Measurements from ENCODE around the gene DAB1.
A peak's percentile ranks its signal among the peaks of the same experiment; 100 is the strongest.

The DAB1 gene

GRCh38 chr1:57012315-57012714 is 411.5 kb downstream of the DAB1 start:
- DNase-seq, result no peak

- DNase-seq, result no peak
These were observed 413.3 kb downstream of the DAB1 start for GRCh38 chr1:57010511-57010910.

GRCh38 chr1:57007948-57008347 is 415.9 kb downstream of the DAB1 start:
- no peak for DNase-seq

GRCh38 chr1:57007472-57007871 is 416.4 kb downstream of the DAB1 start:
- no peak for DNase-seq

DNA sequence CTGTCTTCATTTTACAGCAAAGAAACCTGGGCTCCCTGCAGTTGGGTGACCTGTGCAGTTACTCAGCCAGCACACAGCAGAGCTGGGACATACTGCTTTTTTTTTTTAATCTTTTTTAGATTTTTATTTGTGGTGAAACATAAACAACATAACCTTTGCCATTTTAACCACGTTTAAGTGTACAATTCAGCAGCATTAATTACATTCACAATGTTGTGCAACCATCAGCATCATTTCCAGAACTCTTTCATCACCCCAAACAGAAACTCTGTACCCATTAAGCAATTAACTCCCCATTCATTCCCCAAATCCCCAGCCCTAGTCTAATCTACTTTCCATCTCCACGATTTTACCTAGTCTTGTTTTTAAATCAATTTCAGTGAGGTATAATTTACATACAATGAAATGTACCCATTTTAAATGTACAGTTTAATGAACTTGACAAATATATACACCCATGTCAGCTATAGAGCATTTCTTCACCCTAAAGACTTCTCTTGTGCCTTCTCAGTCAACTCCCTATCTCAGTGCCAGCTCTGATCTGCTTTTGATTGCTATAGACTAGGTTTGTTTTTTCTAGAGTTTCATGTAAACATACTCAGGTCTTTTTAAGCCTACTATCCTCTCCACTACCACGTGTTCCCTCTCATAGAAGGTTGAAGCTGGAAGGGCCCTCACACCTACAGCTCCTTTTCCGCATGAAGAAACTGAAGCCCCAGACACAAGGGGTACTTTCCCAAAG is 420.3 kb downstream of the DAB1 start:
- DNase-seq, result no peak

DNA sequence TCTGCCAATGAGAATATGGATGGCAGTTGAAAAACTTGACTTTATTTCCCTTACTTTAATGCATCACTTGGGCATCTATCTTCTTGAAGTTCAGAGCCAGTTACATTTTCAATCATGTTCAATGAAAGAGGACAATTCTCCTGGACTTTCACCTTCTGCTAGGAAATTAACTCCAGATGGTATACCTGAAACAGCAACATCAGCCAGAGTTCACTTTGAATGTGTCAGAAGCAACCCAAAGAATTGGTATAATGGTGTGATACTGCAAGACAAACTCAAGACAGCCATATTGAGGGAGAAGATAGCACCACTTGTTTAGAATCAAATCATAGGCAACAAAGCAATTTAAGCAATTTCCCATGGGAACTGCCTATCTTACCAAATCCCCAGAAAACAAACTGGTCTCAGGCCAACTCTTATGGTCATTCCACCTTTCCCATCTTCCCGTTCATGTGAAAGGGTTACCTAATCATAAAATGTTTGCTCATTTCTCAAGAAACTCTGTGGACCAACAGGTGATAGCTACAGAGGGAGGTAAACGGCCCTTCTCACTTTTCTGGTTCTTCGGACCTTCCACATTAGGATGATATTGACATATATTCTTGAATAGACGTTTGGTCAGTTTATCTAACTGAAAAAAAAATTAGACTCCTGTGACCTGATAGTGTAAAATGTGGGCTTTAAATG is 428.3 kb downstream of the DAB1 start:
- no peak for DNase-seq

GRCh38 chr1:56993475-56993874 is 430.4 kb downstream of the DAB1 start:
- no peak for DNase-seq

GRCh38 chr1:56992318-56993125 is 431.3 kb downstream of the DAB1 start:
- DNase-seq, result no peak

GRCh38 chr1:56991576-56991975 is 432.3 kb downstream of the DAB1 start:
- no peak for DNase-seq

GRCh38 chr1:56986397-56986796 is 437.5 kb downstream of the DAB1 start:
- DNase-seq, result no peak

GRCh38 chr1:56985857-56986256 is 438.0 kb downstream of the DAB1 start:
- DNase-seq, result no peak

GRCh38 chr1:56983484-56983883 is 440.4 kb downstream of the DAB1 start:
- no peak for DNase-seq

- DNase-seq, result no peak
These were observed 443.7 kb downstream of the DAB1 start for GRCh38 chr1:56979986-56980755.

DNA sequence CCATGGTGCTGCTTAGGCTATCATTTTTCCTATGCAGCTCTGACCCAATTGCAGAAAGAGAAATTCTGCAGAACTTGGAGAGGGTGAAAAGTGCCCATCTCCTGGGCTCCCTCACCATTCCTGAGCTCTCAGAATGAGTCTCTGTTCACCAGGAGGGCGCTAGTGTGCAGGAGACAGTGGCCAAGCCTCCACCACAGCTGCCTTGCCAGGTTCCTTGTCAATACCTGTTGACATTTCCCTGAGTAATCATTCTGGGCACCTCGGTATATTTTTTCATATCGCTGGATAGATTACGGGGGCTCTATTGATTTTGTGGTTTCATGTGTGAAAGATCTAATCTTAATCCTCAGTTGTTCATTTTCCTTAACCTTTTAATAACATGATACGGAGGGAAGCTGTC is 445.0 kb downstream of the DAB1 start:
- no peak for DNase-seq

DNA sequence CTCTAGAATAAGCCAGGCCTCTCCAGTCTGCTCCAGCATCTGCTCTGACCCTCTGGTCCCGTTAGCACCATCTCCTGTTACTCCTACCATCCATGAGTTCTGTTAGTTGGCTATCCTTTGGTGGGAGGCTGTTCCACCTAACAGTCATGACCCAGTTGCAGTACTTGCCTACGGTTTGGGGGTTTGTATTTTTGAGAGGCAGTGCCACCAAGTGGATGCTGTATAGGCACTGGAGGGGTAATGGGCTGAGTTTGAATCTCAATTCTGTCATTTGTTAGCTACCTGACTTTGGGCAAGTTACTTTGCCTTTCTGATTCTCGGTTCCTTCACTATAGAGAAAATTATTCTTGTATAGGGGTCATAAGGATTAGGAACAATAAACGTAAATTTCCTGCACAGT is 445.9 kb downstream of the DAB1 start:
- no peak for DNase-seq

GRCh38 chr1:56975446-56975845 is 448.4 kb downstream of the DAB1 start:
- DNase-seq, result peak in 1 of 5 experiments; percentile 8

GRCh38 chr1:56973923-56974742 is 449.7 kb downstream of the DAB1 start:
- DNase-seq, result no peak

DNA sequence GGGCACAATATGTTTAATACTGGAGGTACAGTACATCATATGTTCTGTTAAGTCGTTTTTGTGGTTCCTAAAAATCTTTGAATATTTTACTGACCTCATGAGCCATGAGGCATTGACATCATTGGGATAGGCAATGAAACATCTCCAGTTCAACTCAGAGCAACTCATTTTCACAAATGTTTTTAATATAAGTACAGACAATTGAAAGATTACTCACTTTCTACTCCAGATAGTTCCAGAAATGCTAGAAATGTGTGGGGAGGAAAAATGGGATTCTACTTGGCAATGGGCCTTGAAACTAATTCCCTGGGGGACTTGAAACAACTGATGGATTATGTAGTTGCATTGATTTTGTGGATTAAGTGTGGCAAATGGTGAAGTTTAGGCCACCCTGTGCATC is 450.9 kb downstream of the DAB1 start:
- no peak for DNase-seq

DNA sequence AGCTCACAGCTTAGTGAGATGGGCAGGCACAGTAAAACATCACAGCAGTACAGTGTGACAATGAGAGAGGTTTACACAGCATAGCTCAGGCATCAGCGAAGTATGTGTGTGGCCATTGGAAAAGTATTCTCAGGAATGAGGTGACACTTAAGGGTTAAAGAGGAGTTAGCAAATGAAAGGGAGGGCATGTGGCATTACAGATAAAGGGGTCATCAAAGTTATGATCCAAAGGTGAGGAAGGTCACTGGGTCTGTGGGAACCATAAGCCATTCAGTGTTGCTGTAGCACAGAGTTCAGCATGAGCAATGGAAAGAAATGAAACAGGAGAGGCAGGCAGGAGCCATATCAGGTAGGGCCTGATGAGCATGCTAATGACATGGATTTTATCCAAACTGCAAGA is 453.6 kb downstream of the DAB1 start:
- no peak for DNase-seq

DNA sequence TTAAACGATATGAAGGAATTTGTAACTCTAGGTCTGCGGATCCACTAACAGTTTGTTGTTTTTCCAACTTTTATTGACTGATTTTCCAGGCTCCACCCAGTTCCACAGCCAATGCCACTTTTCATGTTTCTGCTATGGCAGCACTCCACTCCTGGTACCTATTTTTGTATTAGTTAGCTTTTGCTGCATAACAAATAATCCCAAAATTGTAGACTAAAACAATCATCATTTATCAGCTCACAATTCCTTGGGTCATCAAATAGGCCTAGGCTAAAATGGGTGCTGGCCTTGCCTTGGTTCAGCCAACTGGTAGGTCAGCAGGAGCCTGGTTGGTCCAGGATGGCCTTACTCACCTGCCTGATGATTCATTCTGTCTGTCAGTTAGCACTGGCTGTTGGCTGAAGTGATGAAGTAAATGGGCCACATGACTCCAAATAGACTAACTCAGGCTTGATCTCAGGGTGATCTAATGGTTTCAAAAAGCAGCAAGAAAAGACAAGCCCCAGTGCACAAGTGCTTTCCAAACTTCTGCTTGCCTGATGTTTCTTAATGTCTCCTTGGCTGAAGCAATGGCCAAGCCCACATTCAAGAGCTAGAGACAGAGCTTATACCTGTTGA is 454.9 kb downstream of the DAB1 start:
- no peak for DNase-seq
